Measurements from ENCODE around the gene DEPDC5.
A peak's percentile ranks its signal among the peaks of the same experiment; 100 is the strongest.

DEPDC5 gene

GRCh38 chr22:31895411-31896123 is 141.7 kb downstream of the DEPDC5 start:
- no peak for DNase-seq (ENCODE audit: low spot score)

DNA sequence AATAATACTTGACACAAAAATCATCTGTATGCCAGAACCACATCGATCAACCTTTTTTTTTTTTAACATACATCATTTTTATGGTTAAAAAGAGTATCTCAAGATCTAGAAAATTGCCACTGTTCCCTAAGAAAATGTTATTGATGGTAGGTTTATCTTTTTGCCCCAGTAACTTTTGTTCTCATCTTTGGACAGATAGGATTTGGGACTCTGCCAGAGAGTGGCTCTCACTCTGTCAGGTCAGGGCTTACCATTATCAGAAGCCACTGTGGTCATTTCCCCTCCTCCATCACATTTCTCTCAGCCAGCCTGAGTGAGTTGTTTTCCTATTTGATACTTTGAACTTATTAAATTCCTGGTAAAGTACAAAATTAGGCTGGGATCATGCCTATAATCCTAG is 142.7 kb downstream of the DEPDC5 start:
- DNase-seq (ENCODE audit: low spot score): no peak

GRCh38 chr22:31897842-31898805 is 144.3 kb downstream of the DEPDC5 start:
- peak; percentile 72 for DNase-seq (ENCODE audit: low spot score)

GRCh38 chr22:31898926-31899325 is 145.1 kb downstream of the DEPDC5 start:
- peak; percentile 67 for DNase-seq (ENCODE audit: low spot score)

DNA sequence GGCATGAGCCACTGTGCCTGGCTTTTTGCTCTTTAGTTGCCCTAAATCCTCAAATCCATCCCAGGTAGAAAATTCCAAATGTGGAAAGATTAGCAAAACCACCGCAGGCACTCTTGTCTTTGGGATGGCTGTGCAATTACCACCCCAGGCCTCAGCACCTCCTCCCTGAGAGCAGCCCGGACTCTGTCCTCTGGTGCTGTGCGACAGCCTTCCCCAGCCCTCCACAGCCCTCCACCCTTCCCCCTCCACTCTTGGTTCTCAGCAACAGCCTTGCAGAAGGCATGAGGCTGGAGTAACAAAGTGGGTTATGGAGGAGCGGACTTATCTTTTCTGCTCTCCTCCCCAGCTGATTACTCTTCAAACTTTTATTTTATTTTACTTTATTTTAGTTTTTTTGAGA is 145.8 kb downstream of the DEPDC5 start:
- no peak for DNase-seq (ENCODE audit: low spot score)

GRCh38 chr22:31901388-31902137 is 147.7 kb downstream of the DEPDC5 start:
- no peak for DNase-seq (ENCODE audit: low spot score)

DNA sequence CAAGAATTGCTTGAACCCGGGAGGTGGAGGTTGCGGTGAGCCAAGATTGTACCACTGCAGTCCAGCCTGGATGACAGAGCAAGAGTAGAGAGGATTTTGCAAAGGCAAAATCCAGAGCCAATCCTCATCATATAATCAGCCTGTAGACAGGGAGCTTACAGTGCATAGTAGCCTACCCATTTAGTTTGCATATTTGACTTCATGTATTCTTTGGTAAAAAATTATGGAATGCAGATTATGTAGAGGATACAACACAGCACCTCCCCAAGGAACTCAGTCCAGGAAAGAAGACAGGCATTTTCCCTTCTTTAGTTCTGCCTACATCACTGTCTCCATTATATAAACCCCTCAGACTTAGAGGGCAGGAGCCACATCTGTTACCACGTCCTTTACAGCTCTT is 150.8 kb downstream of the DEPDC5 start:
- no peak for DNase-seq (ENCODE audit: low spot score)

DNA sequence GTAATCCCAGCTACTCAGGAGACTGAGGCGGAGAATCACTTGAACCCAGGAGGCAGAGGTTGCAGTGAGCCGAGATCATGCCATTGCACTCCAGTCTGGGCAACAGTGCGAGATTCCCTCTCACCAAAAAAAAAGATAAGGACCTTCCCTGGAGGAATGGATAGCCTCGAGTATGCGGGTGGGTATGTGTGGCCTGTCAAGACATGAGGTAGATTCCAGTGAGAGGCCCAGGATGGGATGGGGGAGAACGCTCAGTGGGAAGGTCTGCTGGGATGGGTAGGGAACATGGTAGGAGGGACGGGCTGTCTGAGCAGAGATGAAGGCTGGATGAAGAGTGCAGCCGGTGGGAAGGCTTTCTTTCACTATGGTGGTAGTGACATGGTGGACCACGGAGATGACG is 151.5 kb downstream of the DEPDC5 start:
- DNase-seq (ENCODE audit: low spot score): no peak

GRCh38 chr22:31906086-31906485 is 152.3 kb downstream of the DEPDC5 start:
- DNase-seq (ENCODE audit: low spot score): no peak

DNA sequence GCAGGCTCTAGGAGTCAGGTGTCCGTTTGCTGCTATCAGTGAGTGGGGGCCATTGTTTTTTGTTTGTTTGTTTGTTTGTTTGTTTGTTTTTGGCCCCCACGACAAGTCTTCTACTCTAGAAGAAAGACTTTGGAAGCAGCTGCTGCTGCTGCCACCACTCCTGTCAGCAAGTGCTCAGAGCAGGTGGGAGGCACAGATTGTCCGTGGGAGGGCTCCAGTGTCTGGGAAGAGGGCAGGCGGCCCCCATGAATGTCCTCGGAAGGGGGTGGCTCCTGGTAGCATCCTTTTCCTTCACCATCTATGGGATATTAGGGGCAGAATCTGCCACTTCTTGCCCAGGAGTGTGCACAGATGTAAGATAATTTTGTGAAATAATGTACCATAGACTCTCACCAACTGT is 152.8 kb downstream of the DEPDC5 start:
- no peak for DNase-seq (ENCODE audit: low spot score)

DNA sequence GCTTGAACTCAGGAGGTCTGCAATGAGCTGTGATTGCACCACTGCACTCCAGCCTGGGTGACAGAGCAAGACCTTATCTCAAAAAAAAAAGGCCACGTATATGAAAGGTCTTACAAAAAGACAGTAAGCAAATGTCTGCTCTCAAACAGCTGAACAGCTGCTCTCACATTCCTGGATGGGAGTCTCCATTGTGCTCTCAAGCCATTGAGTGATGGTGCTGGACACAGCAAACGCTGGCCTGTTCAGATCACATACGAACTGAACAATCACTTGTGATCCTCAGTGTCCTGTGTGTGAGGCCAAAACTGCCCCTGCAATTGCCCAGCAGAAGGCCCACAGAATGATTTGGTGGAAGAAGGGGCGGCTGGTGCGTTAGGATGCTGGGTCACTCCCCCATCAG is 156.2 kb downstream of the DEPDC5 start:
- DNase-seq (ENCODE audit: low spot score): no peak

GRCh38 chr22:31911565-31912406 is 158.0 kb downstream of the DEPDC5 start:
- DNase-seq (ENCODE audit: low spot score): no peak

DNA sequence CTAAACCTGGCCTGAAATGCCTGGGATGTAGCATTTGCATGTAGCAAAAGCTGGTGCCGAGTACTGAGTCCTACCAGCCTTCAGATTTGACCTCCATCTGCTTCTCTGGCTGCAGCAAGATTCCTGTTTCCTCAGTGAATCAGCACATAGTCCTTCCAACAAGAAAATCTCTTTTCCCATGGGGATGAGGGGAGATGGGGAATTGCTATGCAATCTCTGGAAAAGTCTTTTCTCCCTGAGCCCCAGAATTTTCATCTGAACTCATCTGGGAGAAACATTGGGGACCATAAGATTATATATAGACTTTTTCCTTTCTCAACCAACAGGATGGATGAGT is 158.6 kb downstream of the DEPDC5 start:
- no peak for DNase-seq (ENCODE audit: low spot score)

DNA sequence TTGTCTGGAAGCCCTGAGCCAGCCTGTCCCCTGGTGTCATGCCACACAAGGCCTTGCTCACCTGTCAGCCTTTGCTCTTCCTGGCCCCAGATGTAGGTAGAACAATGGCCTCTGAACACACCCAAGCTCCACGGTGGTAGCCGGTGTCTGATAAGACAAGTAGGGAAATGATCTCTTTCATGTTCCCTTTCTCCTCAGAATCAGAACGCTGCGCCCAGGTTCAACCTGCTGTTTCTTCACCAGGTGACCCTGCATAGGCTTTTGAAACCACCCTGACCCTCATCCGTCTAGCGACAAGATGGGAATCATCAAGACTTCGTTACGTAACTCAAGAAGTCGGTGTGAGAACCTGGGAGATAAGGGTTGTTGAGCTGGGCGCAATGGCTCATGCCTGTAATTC is 161.8 kb downstream of the DEPDC5 start:
- no peak for DNase-seq (ENCODE audit: low spot score)

- peak; percentile 59 for DNase-seq (ENCODE audit: low spot score)
Measured at GRCh38 chr22:31917227-31917921, 163.6 kb downstream of the DEPDC5 start.

DNA sequence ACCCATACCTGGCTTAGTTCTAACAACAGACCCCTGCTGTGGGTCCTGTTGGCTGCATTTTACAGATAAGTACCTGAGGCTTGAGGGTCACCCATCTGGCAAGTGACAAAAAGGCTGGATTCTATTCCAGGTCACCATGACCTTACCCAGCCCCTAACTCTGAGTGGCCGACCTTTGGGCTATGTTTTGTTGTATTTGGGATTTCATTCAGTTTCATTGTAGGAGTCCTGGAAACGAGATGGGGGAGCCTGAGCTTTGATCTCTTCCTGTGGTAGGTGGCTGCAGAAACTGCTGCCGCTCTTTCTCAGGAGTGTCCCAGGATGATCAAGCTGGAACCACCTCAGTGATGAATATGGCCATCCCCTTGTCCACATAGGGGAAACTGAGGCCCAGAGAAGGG is 165.9 kb downstream of the DEPDC5 start:
- no peak for DNase-seq (ENCODE audit: low spot score)

DNA sequence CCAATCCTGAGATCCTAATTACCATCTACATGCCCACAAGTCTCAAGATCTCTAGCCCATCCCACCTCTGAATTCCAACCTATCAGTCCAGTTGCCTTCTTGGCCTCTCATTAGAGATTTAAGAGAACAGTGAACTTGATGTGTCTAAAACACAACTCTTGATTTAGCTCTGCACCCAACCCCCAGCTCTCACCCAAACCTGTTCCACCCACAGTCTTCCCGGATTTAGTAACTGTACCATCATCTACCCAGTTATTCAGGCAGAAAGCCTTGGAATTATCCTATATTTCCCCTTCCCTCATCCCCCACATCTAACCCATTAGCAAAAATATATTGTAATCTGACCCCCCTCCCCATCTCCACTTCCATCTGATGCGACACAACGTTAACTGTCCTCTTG is 166.5 kb downstream of the DEPDC5 start:
- DNase-seq (ENCODE audit: low spot score): no peak

DNA sequence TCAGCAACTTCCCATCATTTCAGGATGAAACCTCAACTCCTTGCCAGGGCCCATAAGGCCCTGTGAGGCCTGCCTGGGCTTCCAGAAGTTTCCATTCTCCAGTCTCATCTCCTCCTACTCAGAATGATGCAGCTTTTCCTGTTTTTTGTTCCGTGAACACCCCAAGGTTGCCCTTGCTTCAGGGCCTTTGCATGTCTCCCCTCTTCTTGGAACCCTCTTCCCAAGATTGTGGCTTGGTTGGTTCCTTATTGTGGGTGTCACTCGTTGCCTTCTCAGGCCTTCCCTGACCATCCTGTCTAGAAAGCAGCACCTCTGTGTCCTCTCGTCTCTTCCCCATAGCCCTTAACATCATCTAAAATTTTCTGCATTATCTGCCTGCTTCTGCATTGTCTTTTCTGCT is 167.3 kb downstream of the DEPDC5 start:
- no peak for DNase-seq (ENCODE audit: low spot score)

DNA sequence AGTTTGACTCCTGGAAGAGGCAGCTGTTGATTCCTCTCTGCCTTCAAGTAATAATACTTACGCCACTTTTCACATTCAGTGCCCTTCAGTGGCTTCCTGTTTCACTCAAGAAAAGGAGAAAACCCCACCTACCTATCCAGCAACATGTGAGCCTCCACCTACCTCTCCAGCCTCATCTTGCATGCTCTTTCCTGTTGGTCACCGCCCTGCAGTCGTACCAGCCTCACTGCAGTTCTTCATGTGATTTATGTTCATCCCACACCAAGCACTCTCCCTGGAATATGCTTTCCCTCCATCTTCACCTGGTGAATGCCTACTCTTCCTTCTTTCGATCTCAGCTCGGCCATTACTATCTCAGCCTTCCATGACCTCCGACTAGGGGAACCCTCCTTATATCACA is 168.7 kb downstream of the DEPDC5 start:
- no peak for DNase-seq (ENCODE audit: low spot score)

- DNase-seq (ENCODE audit: low spot score): peak; percentile 87
Measured at GRCh38 chr22:31923136-31923535, 169.3 kb downstream of the DEPDC5 start.

GRCh38 chr22:31923747-31924146 is 169.9 kb downstream of the DEPDC5 start:
- no peak for DNase-seq (ENCODE audit: low spot score)
